Breast epithelium (tissue), 3 donors: ENCODE results near the gene SHISA5.

ENCODE experiments used
- POLR2A ChIP-seq: fragments of 450-650 bp; IDR thresholded peaks from one replicate; pipeline ENCODE4 v1.6.1; 2016; ENCODE audit warnings: antibody characterized with exemption, mild to moderate bottlenecking, moderate library complexity
- POLR2AphosphoS5 ChIP-seq, 3 donors: sonication (generic); formaldehyde crosslinking; IDR thresholded peaks; one replicate each; pipeline ENCODE4 v1.6.1; 2017; ENCODE audit warnings: antibody characterized with exemption in 3 of 3
- TF ChIP-seq, protein P1 (sequence below), 3 donors: fragments of 450-650 bp; IDR thresholded peaks; one replicate each; pipeline ENCODE4 v1.5.1; 2016 to 2017; ENCODE audit warnings: antibody characterized with exemption in 3 of 3, mild to moderate bottlenecking in 3 of 3, moderate library complexity in 3 of 3

DNA sequence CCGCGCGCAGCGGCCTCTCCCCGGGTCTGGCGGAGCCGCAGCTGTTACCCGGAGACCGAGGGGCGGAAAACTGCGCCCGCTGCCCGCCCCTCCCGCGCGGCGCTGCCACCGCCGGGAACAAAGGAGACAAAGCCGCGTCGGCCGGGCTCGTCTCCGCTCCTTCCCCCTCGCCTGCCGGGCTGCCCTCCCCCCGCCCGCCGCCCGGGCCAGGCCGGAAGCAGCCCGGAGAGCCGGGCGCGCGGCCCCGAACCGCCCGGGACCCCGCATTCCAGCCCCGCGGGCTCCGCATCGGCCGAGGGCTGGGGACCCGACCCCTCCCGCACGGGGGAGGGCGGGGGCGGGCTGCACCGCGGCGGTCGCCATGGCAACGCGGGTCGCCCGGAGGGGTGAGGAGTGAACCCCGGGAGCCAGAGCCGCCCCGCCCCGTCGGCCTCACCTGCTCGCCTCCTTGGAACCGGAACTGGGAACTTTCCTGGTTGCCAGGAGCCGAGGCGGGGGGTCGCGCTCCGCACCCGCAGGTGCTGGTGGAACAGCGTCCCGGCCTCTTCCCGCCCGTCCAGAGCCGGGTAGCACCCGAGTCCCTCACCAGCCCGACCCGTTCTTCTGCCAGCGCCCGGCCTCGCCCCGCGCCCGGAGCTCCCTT, 74.5 kb downstream of the SHISA5 start:
- TF ChIP-seq, protein P1, sequence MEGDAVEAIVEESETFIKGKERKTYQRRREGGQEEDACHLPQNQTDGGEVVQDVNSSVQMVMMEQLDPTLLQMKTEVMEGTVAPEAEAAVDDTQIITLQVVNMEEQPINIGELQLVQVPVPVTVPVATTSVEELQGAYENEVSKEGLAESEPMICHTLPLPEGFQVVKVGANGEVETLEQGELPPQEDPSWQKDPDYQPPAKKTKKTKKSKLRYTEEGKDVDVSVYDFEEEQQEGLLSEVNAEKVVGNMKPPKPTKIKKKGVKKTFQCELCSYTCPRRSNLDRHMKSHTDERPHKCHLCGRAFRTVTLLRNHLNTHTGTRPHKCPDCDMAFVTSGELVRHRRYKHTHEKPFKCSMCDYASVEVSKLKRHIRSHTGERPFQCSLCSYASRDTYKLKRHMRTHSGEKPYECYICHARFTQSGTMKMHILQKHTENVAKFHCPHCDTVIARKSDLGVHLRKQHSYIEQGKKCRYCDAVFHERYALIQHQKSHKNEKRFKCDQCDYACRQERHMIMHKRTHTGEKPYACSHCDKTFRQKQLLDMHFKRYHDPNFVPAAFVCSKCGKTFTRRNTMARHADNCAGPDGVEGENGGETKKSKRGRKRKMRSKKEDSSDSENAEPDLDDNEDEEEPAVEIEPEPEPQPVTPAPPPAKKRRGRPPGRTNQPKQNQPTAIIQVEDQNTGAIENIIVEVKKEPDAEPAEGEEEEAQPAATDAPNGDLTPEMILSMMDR (IDR thresholded peaks at IDR 0.05): no peak
- no peak for TF ChIP-seq POLR2A
- TF ChIP-seq POLR2AphosphoS5 (IDR thresholded peaks at IDR 0.05): no peak
